Measurements from ENCODE around the gene LGALS13.

Gene LGALS13

GRCh38 chr19:39631626-39632025, 29.3 kb downstream of the LGALS13 start:
- TF ChIP-seq CTCF (IDR thresholded peaks at IDR 0.05; ENCODE audit: low read depth, low read length, missing control alignments), result no peak
- DNase-seq (ENCODE audit: low read depth), result no peak

GRCh38 chr19:39637891-39638290, 35.6 kb downstream of the LGALS13 start:
- TF ChIP-seq CTCF (IDR thresholded peaks at IDR 0.05; ENCODE audit: low read depth, low read length, missing control alignments), result no peak
- H3K4me3 ChIP-seq (ENCODE audit: low read depth, low read length), result no peak overlapping the region
- DNase-seq (ENCODE audit: low read depth), result no peak

More at GRCh38 chr19:39631626-39632025, 29.3 kb downstream of the LGALS13 start:
- H3K4me3 ChIP-seq (ENCODE audit: low read depth, low read length), result no peak overlapping the region

- DNase-seq (ENCODE audit: low read depth), result no peak
- no peak overlapping the region for H3K4me3 ChIP-seq (ENCODE audit: low read depth, low read length)
- no peak for TF ChIP-seq CTCF (IDR thresholded peaks at IDR 0.05; ENCODE audit: low read depth, low read length, missing control alignments)
Observed at GRCh38 chr19:39641773-39642172, 39.4 kb downstream of the LGALS13 start.

- DNase-seq (ENCODE audit: low read depth), result no peak
- no peak for TF ChIP-seq CTCF (IDR thresholded peaks at IDR 0.05; ENCODE audit: low read depth, low read length, missing control alignments)
- no peak overlapping the region for H3K4me3 ChIP-seq (ENCODE audit: low read depth, low read length)
Observed at GRCh38 chr19:39643591-39643990, 41.3 kb downstream of the LGALS13 start.

- no peak for DNase-seq (ENCODE audit: low read depth)
- H3K4me3 ChIP-seq (ENCODE audit: low read depth, low read length), result no peak overlapping the region
- no peak for TF ChIP-seq CTCF (IDR thresholded peaks at IDR 0.05; ENCODE audit: low read depth, low read length, missing control alignments)
Observed at GRCh38 chr19:39645800-39646411, 43.6 kb downstream of the LGALS13 start.

- no peak for TF ChIP-seq CTCF (IDR thresholded peaks at IDR 0.05; ENCODE audit: low read depth, low read length, missing control alignments)
- H3K4me3 ChIP-seq (ENCODE audit: low read depth, low read length), result no peak overlapping the region
- DNase-seq (ENCODE audit: low read depth), result no peak
Observed at GRCh38 chr19:39647918-39648317, 45.6 kb downstream of the LGALS13 start.

GRCh38 chr19:39655613-39656012, 53.3 kb downstream of the LGALS13 start, which contains the start of gene LGALS16:
LGALS16 (plus strand) TSS chr19:39655913; CDS start chr19:39655962, 49 bp downstream.
- no peak for TF ChIP-seq CTCF (IDR thresholded peaks at IDR 0.05; ENCODE audit: low read depth, low read length, missing control alignments)
- no peak for DNase-seq (ENCODE audit: low read depth)
- H3K4me3 ChIP-seq (ENCODE audit: low read depth, low read length), result no peak within 1 kb of the TSS
